ENCODE results near the gene TRDMT1. TPM values are rescaled to one million over a fixed set of nuclear protein-coding genes. Genes with fewer than 3 reads are reported as not detected.

TRDMT1 gene
- total RNA-seq, 3 donors from 2014 or later, result 5.8 to 18.6 (median 13.4) TPM

GRCh38 chr10:17244700-17245365 is 43.4 kb upstream of the TRDMT1 start:
- TF ChIP-seq POLR2A (IDR thresholded peaks at IDR 0.05), result no peak
- TF ChIP-seq POLR2AphosphoS5 (IDR thresholded peaks at IDR 0.05), result no peak
- TF ChIP-seq CTCF (IDR thresholded peaks at IDR 0.05), result no peak
- Histone ChIP-seq H3K36me3 (no peaks in the 10 kb centered on the region), H3K27me3 (no peaks in the 10 kb centered on the region), H3K4me3 (no peak overlapping the region), H3K27ac (no peak overlapping the region), H3K4me1 (no peaks in the 10 kb centered on the region), H3K9me3 (no peaks in the 10 kb centered on the region)
- DNase-seq (ENCODE audit: low spot score in 2 of 2), result no peak
- intact Hi-C loops (cut with DNase I; ENCODE audit: low total_unique reads), result no loop called here

GRCh38 chr10:17241611-17242333 is 40.3 kb upstream of the TRDMT1 start:
- H3K27ac ChIP-seq, result no peak overlapping the region
- no peaks in the 10 kb centered on the region for H3K27me3 ChIP-seq
- no peaks in the 10 kb centered on the region for H3K4me1 ChIP-seq
- H3K36me3 ChIP-seq, result no peaks in the 10 kb centered on the region
- no peak for TF ChIP-seq POLR2A (IDR thresholded peaks at IDR 0.05)
- no peak for TF ChIP-seq POLR2AphosphoS5 (IDR thresholded peaks at IDR 0.05)
- TF ChIP-seq CTCF (IDR thresholded peaks at IDR 0.05), result no peak
- intact Hi-C loops (cut with DNase I; ENCODE audit: low total_unique reads), result no loop called here
- no peak overlapping the region for H3K4me3 ChIP-seq
- DNase-seq (ENCODE audit: low spot score in 2 of 2), result no peak
- H3K9me3 ChIP-seq, result no peaks in the 10 kb centered on the region

GRCh38 chr10:17240616-17241015 is 39.1 kb upstream of the TRDMT1 start:
- intact Hi-C loops (cut with DNase I; ENCODE audit: low total_unique reads), result no loop called here
- Histone ChIP-seq H3K4me1 (no peaks in the 10 kb centered on the region), H3K9me3 (no peaks in the 10 kb centered on the region), H3K27me3 (no peaks in the 10 kb centered on the region), H3K4me3 (no peak overlapping the region), H3K27ac (no peak overlapping the region), H3K36me3 (no peaks in the 10 kb centered on the region)
- DNase-seq (ENCODE audit: low spot score in 2 of 2), result no peak
- TF ChIP-seq POLR2A (IDR thresholded peaks at IDR 0.05), result no peak
- no peak for TF ChIP-seq POLR2AphosphoS5 (IDR thresholded peaks at IDR 0.05)
- TF ChIP-seq CTCF (IDR thresholded peaks at IDR 0.05), result no peak

GRCh38 chr10:17240096-17240495 is 38.6 kb upstream of the TRDMT1 start:
- Histone ChIP-seq H3K36me3 (no peaks in the 10 kb centered on the region), H3K27me3 (no peaks in the 10 kb centered on the region), H3K9me3 (no peaks in the 10 kb centered on the region), H3K4me1 (no peaks in the 10 kb centered on the region), H3K27ac (no peak overlapping the region), H3K4me3 (no peak overlapping the region)
- intact Hi-C loops (cut with DNase I; ENCODE audit: low total_unique reads), result no loop called here
- TF ChIP-seq POLR2AphosphoS5 (IDR thresholded peaks at IDR 0.05), result no peak
- no peak for TF ChIP-seq CTCF (IDR thresholded peaks at IDR 0.05)
- no peak for TF ChIP-seq POLR2A (IDR thresholded peaks at IDR 0.05)
- DNase-seq (ENCODE audit: low spot score in 2 of 2), result no peak

GRCh38 chr10:17239345-17240085 is 38.0 kb upstream of the TRDMT1 start:
- intact Hi-C loops (cut with DNase I; ENCODE audit: low total_unique reads), result no loop called here
- no peaks in the 10 kb centered on the region for H3K27me3 ChIP-seq
- peak overlapping the region; percentile 42 to 66 for H3K27ac ChIP-seq
- H3K4me3 ChIP-seq, result no peak overlapping the region
- no peaks in the 10 kb centered on the region for H3K4me1 ChIP-seq
- no peak for DNase-seq (ENCODE audit: low spot score in 2 of 2)
- H3K9me3 ChIP-seq, result no peaks in the 10 kb centered on the region
- no peaks in the 10 kb centered on the region for H3K36me3 ChIP-seq
- TF ChIP-seq POLR2AphosphoS5 (IDR thresholded peaks at IDR 0.05) (no peak), CTCF (IDR thresholded peaks at IDR 0.05) (no peak), POLR2A (IDR thresholded peaks at IDR 0.05) (no peak)

Data from breast epithelium (tissue), 4 donors.